Calu3 (cell line): ENCODE measurements around the gene SLC23A2. TPM values are rescaled to one million over a fixed set of nuclear protein-coding genes. Genes with fewer than 3 reads are reported as not detected.

ENCODE experiments used
- BruUV-seq: library from RNA; stranded (reverse); fragments of 400-500 nt; replicated peaks from 2 replicates; lab custom pipeline; 2021; lab: Mats Ljungman, UMichigan
- CTCF ChIA-PET: fragments of 300-600 bp; sonication (Branson Sonifier 250); formaldehyde crosslinking; loops from one replicate; lab custom pipeline; 2022; ENCODE audit warnings: antibody characterized with exemption; lab: Charles Lee
- DNase-seq: peaks from one replicate; pipeline ENCODE4 v3.0.0; 2022
- H3K27ac Mint-ChIP-seq: one replicate; pipeline ENCODE4 v1.8.0; 2022; ENCODE audit warnings: mixed read lengths; ENCODE audit not compliant: unreplicated experiment
- H3K27me3 Mint-ChIP-seq: one replicate; pipeline ENCODE4 v1.8.0; 2022; ENCODE audit warnings: mixed read lengths; ENCODE audit not compliant: unreplicated experiment
- H3K36me3 Mint-ChIP-seq: one replicate; pipeline ENCODE4 v1.8.0; 2022; ENCODE audit warnings: mild to moderate bottlenecking, moderate library complexity, mixed read lengths; ENCODE audit not compliant: insufficient read depth, unreplicated experiment
- H3K4me1 Mint-ChIP-seq: one replicate; pipeline ENCODE4 v1.8.0; 2022; ENCODE audit warnings: mild to moderate bottlenecking, low read depth, mixed read lengths; ENCODE audit not compliant: unreplicated experiment
- H3K4me3 Mint-ChIP-seq: one replicate; pipeline ENCODE4 v1.8.0; 2022; ENCODE audit warnings: mild to moderate bottlenecking, low read depth, moderate library complexity, mixed read lengths; ENCODE audit not compliant: unreplicated experiment
- H3K9me3 Mint-ChIP-seq: one replicate; pipeline ENCODE4 v1.8.0; 2022; ENCODE audit warnings: low read depth, mixed read lengths; ENCODE audit not compliant: unreplicated experiment
- CTCF ChIP-seq: fragments of 200-600 bp; IDR thresholded peaks from one replicate; pipeline ENCODE4 v1.8.0; 2022; ENCODE audit warnings: antibody characterized with exemption; ENCODE audit not compliant: unreplicated experiment
- intact Hi-C: fragments of 100-400 bp; cut with micrococcal nuclease; formaldehyde crosslinking; loops from one replicate; pipeline ENCODE4 v1.10.0; 2022; ENCODE audit not compliant: unreplicated experiment
- total RNA-seq: library from RNA; stranded (reverse); gene quantifications from 2 replicates; pipeline ENCODE4 v1.2.3, GENCODE V29; 2022

Gene SLC23A2
- total RNA-seq, 1 experiment from 2014 or later, result 14.8 TPM

- DNase-seq, result no peak
Measured at GRCh38 chr20:4896119-4896702, 105.1 kb downstream of the SLC23A2 start.

GRCh38 chr20:4894981-4895381 is 106.3 kb downstream of the SLC23A2 start:
- Mint-ChIP-seq H3K27ac (no peak overlapping the region), H3K36me3 (peaks cover 5% of the 10 kb centered on the region), H3K4me1 (peaks cover 28% of the 10 kb centered on the region), H3K27me3 (no peaks in the 10 kb centered on the region), H3K9me3 (no peaks in the 10 kb centered on the region), H3K4me3 (no peak overlapping the region)
- CTCF ChIA-PET, result no interaction called here
- no peak for DNase-seq
- intact Hi-C loops, result no loop called here
- no TSS peak for BruUV-seq
- TF ChIP-seq CTCF, result no peak

More at GRCh38 chr20:4896119-4896702, 105.1 kb downstream of the SLC23A2 start:
- Mint-ChIP-seq H3K4me1 (peaks cover 28% of the 10 kb centered on the region), H3K36me3 (peaks cover 5% of the 10 kb centered on the region), H3K4me3 (no peak overlapping the region), H3K27ac (no peak overlapping the region), H3K9me3 (no peaks in the 10 kb centered on the region), H3K27me3 (no peaks in the 10 kb centered on the region)
- no peak for TF ChIP-seq CTCF
- intact Hi-C loops, result no loop called here
- no TSS peak for BruUV-seq
- CTCF ChIA-PET, result no interaction called here

- DNase-seq, result no peak
- intact Hi-C loops, result no loop called here
- Mint-ChIP-seq H3K27ac (no peak overlapping the region), H3K36me3 (peaks cover 5% of the 10 kb centered on the region), H3K9me3 (no peaks in the 10 kb centered on the region), H3K4me1 (peaks cover 27% of the 10 kb centered on the region), H3K4me3 (no peak overlapping the region), H3K27me3 (no peaks in the 10 kb centered on the region)
- BruUV-seq, result no TSS peak
- CTCF ChIA-PET, result no interaction called here
- no peak for TF ChIP-seq CTCF
Measured at GRCh38 chr20:4894409-4894808, 106.9 kb downstream of the SLC23A2 start.

- TF ChIP-seq CTCF, result no peak
- H3K27ac Mint-ChIP-seq, result no peak overlapping the region
- CTCF ChIA-PET, result no interaction called here
- no peaks in the 10 kb centered on the region for H3K36me3 Mint-ChIP-seq
- DNase-seq, result no peak
- intact Hi-C loops, result no loop called here
- H3K9me3 Mint-ChIP-seq, result no peaks in the 10 kb centered on the region
- H3K27me3 Mint-ChIP-seq, result no peaks in the 10 kb centered on the region
- H3K4me3 Mint-ChIP-seq, result no peak overlapping the region
- no TSS peak for BruUV-seq
- H3K4me1 Mint-ChIP-seq, result peaks cover 20% of the 10 kb centered on the region
Measured at GRCh38 chr20:4893709-4894108, 107.6 kb downstream of the SLC23A2 start.
